ENCODE data around the gene CADM4. TPM values are rescaled to one million over a fixed set of nuclear protein-coding genes. Genes with fewer than 3 reads are reported as not detected.
A peak's percentile ranks its signal among the peaks of the same experiment; 100 is the strongest.
"Not testable (repeated sequence)": the region's sequence is repeated elsewhere in the genome, so short reads cannot be mapped to it uniquely, and the experiment has no call there.

Gene CADM4
- total RNA-seq, 2 donors from 2014 or later: 10.1 to 13.7 TPM

- intact Hi-C loops (cut with DNase I): loop anchor here in 1 of 2 donors (1.0 kb wide), 2 partner anchors 21 to 23 kb away; partner anchors contain the start of genes PINLYP, XRCC1 and ZNF428
These were observed 43.4 kb downstream of the CADM4 start, which contains the start of the genes IRGQ and ZNF576 for GRCh38 chr19:43595999-43596841. TSS of gene IRGQ (minus strand) at chr19:43596134. CDS start at chr19:43595338, 796 bp downstream. TSS of gene ZNF576 (plus strand) at chr19:43596595. CDS start at chr19:43597109, 514 bp downstream.

GRCh38 chr19:43595605-43595998, 44.0 kb downstream of the CADM4 start:
- ATAC-seq: peak; percentile 3 to 37

More at GRCh38 chr19:43595999-43596841, 43.4 kb downstream of the CADM4 start, which contains the start of the genes IRGQ and ZNF576:
- peak; percentile 100 for DNase-seq
- peak; percentile 94 to 96 for ATAC-seq

DNA sequence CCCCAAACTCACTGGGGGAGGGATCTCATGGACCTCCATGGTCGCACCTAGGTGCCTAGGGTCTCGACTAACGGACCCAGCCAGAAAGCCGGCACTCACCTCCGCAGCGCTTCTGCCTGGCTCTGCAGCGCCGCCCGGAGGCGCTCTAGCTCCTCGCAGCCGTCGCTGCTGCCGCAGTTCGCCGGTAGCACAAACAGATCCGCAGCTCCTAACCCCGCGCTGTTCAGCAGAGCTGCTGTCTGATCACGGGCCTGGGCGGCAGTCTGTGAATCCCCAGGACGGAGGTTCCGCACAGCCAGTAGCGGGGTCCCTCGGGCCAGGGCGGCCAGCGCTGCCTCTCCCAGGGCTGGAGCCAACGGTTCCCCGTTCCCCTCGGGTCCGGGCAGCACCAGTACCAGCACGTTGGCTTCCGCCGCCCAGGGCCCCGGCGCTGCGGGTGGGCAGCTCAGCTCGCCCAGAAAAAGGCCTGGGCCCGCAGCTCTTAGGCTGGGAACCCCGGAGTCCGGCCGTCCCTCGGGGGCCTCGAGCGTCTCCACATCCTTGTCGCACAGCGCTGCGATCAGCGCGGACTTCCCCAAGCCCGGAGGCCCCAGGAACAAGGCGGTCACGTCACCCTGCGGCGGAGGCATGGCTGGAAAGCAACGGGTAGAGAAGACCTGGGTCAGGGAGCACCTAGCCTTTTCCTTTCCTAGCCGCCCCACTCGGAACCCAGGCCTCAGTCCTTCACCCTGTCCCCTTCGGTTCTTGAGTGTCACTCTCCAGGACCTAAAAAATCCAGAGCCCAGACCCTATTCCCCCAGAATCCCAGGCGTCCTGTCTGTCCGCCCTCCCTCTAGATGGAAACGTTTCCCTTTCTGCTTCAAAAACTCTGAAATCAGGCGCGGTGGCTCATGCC, 44.7 kb downstream of the CADM4 start:
- ATAC-seq (peak; percentile 14 to 27), DNase-seq (peak; percentile 56)
- intact Hi-C loops (cut with DNase I): no loop called here

More at GRCh38 chr19:43595605-43595998, 44.0 kb downstream of the CADM4 start:
- intact Hi-C loops (cut with DNase I): no loop called here
- DNase-seq: no peak

DNA sequence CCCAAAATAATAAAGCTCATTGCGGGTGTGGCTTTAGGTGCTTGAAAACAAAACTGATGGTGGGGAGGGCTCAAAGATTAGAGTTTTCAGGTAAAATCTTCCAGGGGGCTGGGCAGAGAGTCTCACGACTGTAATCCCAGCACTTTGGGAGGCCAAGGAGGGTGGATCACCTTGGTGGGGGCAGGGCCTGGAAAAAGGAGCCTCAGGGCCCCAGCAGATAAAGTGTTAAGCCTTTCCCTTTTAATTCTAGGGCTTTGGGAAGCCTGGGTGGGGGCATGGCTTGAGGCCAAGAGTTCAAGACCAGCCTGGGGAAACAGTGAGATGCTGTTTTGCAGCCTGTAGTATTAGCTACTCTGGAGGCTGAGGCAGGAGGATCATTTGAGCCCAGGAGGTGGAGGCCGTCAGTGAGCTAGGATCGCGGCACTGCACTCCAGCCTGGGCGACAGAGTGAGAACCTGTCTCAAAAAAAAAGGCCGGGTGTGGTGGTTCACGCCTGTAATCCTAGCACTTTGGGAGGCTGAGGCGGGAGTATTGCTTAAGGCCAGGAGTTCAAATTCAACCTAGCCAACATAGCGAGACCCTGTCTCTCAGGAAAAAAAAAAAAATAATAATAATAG, 45.5 kb downstream of the CADM4 start:
- DNase-seq: no peak
- intact Hi-C loops (cut with DNase I): no loop called here
- no peak for ATAC-seq

DNA sequence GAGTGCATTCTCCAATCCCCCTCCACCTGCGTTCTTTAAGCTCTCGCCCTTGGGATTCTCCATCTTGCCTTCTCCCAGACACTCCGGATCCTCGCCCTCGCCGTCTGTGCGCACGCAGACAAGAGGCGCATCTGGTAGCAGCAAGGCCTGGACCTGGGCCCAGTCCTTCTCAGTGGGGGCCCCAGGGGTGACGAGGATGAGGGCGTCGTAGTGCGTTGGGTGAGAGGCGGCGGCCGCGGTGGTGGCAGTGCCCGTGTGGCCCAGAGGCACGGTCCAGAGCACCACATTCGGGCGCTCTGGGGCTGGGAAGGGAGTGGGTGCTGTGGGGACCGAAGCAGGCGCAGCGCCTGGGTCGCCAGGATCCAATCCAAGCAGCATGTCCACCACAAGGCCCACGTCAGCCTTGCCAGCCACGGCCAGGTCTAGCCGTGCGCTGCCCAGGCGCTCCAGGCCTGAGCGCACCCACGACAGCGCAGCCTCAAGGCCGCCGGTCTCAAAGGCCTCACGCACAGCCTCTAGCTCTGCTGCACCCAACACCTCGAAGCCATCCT, 46.8 kb downstream of the CADM4 start:
- ATAC-seq (no peak), DNase-seq (no peak)
- intact Hi-C loops (cut with DNase I): no loop called here

DNA sequence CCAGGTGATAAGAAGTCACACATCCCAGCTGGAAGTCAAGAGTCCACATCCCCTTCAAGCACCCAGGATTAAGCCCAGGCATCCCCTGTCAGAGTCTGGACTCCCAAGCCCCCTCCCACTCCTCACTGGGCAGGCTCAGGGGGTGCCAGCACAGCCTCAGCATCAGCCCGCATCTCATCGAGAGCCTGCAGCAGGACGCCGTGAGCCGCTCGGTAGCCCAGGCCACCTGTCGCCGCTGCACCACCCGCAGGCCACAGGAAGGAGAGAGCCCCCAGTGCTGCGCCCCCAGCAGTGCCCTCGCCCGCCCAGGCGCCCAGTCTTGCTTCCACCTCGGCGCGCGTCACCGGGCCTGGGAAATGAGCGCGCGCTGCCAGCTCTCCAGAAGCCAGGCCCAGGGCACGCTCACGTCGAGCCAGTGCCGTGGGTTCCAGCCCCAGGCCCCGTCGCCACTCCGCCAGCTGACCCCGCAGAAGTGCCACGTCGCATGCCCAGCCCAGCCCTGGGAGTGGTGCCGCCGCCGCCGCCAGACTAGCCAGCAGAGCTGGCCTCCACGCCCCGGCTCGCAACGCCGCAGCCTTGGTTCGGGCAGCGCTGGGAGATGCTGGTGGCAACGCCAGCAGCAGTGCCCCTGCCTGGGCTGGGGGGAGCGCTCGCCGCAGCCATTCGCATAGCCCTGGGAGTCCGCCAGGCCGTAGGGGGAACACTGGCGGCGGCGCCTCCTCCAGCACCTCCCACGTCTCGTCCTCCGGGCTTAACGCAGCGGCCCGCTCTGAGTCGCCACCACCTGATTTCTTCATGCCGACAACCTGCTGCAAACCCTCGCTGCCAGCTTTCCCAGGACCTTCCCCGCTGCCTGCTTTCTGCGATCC, 47.5 kb downstream of the CADM4 start:
- DNase-seq: no peak
- ATAC-seq: no peak
- intact Hi-C loops (cut with DNase I): no loop called here

GRCh38 chr19:43589678-43590077, 50.0 kb downstream of the CADM4 start:
- no peak for ATAC-seq
- no peak for DNase-seq
- intact Hi-C loops (cut with DNase I): no loop called here

DNA sequence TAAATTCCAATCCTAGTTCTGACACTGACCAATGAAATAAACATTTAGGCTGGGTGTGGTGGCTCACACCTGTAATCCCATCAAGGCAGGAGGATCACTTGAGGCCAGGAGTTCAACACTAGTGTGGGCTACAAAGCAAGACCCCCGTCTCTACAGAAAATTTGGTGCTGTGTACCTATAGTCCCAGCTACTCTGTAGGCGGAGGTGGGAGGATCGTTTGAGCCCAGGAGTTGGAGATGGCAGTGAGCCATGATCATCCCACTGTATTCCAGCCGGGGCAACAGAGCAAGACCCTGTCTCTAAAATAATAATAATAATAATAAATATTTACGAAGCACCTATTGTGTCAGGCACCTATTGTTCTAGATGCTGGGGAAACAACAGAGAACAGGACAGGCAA, 50.4 kb downstream of the CADM4 start:
- no peak for ATAC-seq
- no peak for DNase-seq
- intact Hi-C loops (cut with DNase I): no loop called here

- ATAC-seq; DNase-seq; intact Hi-C loops (cut with DNase I): not testable (repeated sequence)
These were observed 52.6 kb downstream of the CADM4 start for GRCh38 chr19:43587029-43587428.

- intact Hi-C loops (cut with DNase I): no loop called here
- DNase-seq: no peak
- ATAC-seq: no peak
These were observed 53.3 kb downstream of the CADM4 start for GRCh38 chr19:43586346-43586745.

- DNase-seq: no peak
- intact Hi-C loops (cut with DNase I): no loop called here
- no peak for ATAC-seq
These were observed 55.2 kb downstream of the CADM4 start for GRCh38 chr19:43584484-43584883.

DNA sequence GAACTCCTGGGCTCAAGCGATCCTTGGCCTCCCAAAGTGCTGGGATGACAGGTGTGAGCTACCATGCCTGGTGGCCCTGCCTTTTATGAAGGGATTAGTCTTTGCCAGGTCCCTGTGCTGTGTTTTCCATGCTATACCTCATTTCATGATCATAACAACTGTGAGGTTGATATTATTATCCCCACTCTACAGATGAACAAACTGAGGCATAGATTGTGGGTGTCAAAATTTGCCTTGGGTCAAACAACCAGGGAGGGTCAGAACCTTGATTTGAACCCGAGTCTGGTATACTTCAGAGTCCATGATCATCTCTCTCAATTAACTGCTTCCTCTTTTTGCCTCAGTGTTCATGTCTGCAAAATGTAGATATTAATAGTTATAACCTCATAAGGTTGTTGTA, 57.2 kb downstream of the CADM4 start:
- ATAC-seq: no peak

GRCh38 chr19:43581467-43581866, 58.2 kb downstream of the CADM4 start:
- peak in 1 of 2 donors; percentile 2 for ATAC-seq
- intact Hi-C loops (cut with DNase I): no loop called here
- no peak for DNase-seq

More for the DNA sequence above, 57.2 kb downstream of the CADM4 start:
- intact Hi-C loops (cut with DNase I): no loop called here
- no peak for DNase-seq

DNA sequence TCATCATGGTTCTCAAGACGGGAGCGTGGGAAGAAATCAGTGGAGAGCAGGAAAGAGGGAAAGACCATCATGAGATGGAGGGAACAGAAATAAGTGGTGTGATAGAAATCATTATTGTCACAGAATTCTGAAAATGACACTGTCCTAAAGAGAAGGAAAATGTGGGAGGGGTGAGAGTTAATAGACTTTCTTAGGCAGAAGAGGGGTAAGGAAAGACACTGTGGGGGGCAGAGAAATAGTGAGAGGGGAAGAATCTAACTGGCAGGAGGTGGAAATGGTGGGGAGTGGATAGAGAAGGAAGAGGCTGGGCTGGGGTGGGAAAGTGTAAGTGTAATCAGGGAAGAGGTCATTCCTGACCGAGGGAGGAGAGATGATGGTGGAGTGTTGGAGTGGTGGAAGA, 60.9 kb downstream of the CADM4 start:
- DNase-seq (no peak), ATAC-seq (no peak)

GRCh38 chr19:43575955-43576878, 63.4 kb downstream of the CADM4 start:
- ATAC-seq: peak in 1 of 2 donors; percentile 0
- DNase-seq: peak; percentile 26
- intact Hi-C loops (cut with DNase I): loop anchor here in 1 of 2 donors (1.0 kb wide), 1 partner anchor 20 kb away; the partner anchor contains the start of genes IRGQ and ZNF576

More for the DNA sequence above, 60.9 kb downstream of the CADM4 start:
- intact Hi-C loops (cut with DNase I): no loop called here

DNA sequence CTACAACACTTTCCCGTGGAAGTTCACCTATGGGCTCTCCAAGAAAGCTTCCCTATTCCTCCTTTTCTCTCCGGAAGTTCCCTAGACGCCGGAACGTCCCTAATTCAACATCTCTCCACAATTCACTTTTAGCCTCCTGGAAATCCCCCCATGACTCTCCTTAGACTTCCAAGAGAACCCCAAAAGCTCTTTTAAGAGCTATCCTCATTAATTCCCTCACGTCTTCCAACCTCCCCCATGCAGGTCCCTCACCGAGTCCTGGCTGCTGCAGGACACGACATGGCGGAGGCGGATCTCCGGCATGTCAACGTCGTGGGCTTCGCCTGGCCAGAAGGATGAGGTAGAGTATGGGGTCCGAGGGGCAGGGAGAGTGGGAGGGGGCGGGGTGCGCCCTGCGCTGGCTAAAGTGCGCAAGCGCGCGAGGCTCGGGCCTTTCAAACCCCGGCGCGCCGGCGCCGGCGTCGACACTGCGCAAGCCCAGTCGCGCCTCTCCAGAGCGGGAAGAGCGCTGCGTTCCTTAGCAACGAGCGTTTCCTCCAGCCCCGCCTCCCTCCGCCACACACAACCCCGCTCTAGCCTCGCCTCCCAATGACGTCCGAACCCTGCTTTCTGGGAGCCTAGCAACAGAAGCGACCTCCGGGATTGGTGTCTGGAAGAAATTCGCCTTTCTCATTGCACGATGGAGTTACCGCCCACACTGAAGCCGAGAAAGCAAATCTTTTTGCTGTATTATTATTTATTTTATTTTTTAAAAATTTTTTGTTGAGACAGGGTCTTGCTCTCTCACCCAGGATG, 64.3 kb downstream of the CADM4 start, which contains the start of the genes PINLYP and XRCC1:
Gene PINLYP, plus strand, starts transcription at position 646 of the 795 bp plus-strand sequence. CDS start 1,391 bp downstream, outside the sequence.
Gene XRCC1, minus strand, starts transcription at position 372 of the 795 bp plus-strand sequence. Its CDS starts 69 bp downstream, at position 303.
- intact Hi-C loops (cut with DNase I): loop anchor here in 1 of 2 donors (1.0 kb wide), 1 partner anchor 21 kb away; the partner anchor contains the start of genes IRGQ and ZNF576
- peak; percentile 99 for DNase-seq
- peak; percentile 99 to 100 for ATAC-seq

Measured in left cardiac atrium (tissue), 4 donors.